HG03469 (cell line): Measurements from ENCODE around the gene PLEKHA7.

Experiments
- ATAC-seq: cut with Tn5 transposase; IDR thresholded peaks from one replicate; pipeline ENCODE4 v1.9.1; 2021; ENCODE audit warnings: mild to moderate bottlenecking, moderate library complexity, moderate number of reproducible peaks; ENCODE audit not compliant: unreplicated experiment

The PLEKHA7 gene

DNA sequence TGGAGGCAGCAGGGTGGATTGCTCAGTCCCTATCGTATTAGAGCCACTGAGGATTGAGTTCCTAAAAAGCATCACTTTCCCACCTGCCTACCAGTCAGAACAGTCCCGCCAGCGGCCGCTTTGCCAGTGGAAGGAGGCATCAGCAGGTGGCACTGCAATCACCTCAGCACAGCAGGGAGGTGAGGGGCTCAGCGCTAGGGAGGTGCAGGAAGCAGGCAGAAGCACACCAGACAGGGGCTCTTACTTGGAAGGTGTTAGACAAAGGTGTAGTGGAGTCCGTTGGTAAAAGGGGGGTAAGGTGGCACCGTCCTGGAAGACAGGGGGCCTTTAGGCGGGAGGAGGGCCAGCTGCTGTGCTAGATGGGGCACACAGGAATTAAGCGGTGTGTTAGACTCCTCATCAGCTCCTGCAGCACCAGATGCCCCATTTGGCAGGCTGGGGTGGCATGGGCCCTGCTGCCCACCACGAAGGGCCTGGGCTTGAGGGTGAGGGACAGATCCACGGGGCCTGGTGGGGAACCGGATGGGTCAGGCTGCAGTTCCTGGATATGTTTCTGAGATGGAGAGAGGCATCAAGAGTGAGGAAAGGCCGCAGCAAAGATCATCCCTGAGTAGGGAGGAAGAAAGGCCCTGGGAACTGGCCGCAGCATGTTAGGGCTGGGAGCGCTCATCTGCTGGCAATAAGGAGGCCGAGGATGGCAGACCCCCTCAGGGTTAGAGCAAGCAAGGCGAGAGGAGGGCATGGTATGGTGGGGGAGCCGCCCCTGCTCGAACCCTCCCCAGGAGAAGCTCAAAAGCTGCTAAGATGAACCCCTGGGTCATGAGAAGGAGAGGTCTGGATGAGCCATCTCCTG lies 233.3 kb downstream of the PLEKHA7 start:
- no peak for ATAC-seq

DNA sequence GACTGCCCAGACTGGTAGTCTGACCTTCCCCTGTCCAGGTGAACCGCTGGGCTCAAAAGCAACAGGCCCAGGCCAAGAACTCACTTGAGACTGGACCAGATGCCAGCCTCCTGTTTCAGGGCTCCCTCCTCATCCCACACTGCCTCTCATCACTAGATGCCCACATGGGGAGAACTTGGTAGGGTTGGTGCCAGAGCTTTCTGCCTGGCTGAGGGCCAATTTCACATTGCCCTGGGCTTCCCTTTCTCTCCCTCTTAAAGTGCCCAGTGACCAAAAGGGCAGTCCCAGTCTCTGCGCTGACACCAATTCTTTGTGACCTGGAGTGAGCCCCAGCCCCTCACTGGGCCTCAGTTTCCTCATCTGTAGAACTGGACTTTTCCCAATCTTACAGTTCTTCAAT lies 234.1 kb downstream of the PLEKHA7 start:
- no peak for ATAC-seq

DNA sequence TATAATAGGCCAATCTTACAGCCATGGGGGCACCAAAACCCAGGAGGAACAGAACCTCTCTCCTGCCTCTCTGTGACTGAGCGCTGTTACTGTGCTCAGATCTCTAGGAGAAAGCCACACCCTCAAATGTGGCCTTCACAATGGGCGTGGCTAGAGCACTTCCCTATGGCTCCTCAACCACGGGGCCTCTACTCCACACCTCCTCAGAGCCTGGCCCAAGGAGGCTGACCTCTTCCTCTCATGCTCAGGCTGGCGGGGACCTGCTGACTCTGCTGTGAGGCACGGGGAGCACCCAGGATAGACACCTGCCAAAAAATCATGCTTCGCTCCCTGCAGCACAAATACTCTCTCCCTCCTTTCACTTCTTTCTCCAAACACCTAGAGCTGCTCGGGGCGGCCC lies 234.8 kb downstream of the PLEKHA7 start:
- ATAC-seq, result no peak

DNA sequence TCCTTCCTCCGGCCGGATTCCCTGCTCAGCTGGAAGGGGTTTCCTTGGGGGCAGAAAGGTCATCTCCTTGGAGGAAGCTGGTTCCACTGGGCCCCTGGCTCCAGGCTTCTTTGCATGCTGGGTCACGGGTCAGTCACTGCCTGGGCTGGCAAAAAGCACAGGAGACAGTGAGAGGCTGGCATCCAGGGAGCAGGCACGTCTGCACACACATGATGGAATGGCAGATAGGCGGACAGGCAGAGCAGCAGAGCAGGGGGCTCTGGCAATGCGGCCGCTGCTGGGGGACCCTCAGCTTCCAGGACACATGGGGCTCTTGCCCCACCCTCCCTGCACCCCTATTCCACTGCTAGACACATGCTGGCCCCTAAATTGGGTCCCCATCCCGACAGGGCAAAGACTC lies 235.3 kb downstream of the PLEKHA7 start:
- ATAC-seq, result no peak

DNA sequence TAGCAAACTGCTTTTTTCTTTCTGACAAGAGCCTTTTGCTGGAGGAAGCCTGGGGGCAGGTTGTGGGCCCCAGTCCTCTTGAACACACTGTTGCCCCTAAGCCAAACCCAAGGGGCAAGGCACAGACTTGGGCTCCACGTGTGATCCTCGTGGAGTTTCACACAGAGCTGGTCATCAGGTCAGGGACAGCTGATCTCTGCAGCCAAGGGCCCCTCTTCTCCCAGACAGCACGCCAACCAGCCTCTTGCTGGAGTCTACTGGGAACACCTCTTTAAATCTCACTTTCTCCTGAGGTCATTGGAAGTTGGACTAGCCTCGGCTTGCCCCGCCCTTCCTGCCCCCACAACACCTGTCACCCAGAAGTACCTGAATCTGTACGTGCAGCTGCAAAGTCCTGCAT lies 235.9 kb downstream of the PLEKHA7 start:
- no peak for ATAC-seq

DNA sequence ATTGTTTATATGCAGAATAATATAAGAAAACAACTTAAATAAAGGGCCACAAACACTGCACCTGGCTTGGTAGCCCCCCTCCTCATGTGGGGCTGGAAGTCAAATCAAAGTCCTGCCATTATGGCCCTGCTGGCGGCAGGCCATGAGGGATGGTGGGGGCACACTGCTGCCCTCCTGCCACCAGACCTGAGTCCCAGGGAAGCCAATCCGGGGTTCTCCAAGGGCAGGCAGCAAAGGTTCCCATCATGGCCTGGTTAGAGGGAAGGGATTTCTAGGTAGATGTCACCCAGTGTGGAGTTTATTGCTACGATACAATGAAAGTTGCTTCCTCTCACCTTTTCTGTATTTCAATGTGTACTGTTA lies 236.6 kb downstream of the PLEKHA7 start:
- ATAC-seq, result no peak

DNA sequence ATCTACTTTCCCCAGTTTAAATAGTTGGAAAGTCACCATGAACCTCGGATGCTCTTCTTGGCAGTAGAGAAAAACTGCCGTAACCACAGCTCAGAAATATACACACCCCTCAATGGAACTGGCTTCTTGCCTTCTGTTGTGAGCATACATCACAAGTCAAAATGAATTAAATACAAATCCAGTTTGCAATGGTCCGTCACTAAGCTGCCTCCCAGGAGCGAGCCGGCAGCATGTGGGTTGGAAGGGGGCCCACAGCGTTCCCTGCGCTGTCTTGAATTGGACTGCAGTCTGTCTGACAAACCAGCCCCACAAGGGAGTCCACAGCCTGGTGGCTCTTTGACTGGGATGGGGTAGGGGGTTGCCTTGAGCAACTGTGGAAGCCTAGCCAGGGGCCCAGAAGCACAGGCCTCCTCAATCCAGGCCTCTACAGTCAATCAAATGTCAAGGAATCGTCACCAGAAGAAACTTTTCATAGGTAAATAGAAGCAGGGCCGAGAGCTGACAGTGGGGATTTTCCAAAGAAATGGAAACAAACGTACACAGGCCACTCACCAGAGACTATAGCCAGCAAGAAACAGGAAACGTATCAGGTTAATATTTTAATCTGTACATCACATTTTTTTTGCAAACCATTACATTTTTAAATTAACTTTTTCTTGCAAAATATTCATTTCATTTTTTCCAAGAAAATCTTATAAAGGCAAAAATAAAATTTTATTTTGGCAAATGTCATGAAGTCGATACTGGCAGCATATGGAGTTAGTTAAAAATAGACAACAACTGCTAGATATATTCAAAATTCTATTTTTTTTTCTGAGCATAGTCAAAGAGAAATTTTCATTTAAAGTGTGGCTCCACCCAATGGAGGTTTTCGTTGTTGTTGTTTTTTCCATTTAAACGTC lies 237.3 kb downstream of the PLEKHA7 start:
- ATAC-seq, result no peak

DNA sequence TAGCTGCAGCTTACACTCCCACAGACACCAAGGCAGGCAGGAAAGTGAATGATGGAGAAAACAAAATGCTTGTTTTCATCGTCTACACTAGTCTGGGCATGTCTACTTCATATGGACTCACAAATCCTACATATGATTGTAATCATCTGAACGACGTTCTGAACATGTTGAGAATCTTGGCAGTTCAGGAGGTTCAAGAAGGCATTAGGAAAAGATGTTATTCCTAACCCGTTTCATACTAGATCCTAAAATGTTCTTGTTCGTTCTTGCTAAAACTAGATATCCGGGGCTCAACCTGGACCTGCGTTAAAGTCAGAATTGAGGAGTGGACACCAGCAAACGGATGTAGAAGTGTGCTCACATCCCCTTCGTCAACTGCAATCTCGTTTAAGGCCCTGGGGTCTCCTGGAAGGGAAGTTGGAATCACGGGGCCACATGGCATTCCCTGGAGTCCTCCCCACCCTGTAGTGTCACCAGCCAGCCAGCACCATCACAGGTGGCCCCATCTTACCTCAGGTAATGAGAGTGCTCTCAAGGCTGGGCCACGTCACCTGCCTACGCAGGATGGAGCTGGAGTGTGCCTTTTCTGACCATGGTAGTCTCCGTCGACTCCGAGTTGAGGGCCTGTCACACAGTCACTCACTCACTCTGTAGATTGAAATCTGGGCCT lies 238.5 kb downstream of the PLEKHA7 start:
- ATAC-seq, result no peak

DNA sequence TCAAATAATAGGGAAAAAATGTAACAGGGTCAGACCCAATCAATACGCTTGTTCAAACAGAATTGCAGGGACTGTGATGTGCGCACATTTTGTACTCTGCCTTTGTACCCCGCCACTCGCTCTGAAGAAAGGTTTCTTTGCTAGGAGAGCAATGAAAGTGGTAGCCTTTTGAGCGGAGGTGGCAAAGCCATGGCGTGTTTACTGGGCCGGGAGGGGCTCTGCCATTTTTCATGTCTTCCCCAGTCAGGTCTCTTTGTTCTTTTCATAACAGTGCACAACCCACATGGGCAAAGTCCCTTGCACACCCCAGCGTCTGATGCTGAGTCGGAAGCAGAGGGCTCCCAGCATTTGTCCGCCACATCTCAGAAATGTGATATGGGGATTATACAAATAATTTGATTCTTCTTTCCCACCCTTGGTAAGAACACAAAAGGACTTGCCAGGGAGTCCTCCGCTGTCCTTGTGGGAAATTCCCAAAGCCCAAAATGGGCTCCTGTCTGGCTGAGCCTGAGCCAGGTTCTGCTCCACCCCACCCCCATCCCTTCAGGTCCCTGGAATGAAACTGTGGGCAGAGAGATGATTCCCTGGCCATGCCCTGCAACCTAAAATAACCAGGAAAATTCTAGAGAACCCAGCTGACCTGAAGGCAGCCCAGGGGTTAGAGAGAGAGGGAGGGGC lies 239.1 kb downstream of the PLEKHA7 start:
- no peak for ATAC-seq

DNA sequence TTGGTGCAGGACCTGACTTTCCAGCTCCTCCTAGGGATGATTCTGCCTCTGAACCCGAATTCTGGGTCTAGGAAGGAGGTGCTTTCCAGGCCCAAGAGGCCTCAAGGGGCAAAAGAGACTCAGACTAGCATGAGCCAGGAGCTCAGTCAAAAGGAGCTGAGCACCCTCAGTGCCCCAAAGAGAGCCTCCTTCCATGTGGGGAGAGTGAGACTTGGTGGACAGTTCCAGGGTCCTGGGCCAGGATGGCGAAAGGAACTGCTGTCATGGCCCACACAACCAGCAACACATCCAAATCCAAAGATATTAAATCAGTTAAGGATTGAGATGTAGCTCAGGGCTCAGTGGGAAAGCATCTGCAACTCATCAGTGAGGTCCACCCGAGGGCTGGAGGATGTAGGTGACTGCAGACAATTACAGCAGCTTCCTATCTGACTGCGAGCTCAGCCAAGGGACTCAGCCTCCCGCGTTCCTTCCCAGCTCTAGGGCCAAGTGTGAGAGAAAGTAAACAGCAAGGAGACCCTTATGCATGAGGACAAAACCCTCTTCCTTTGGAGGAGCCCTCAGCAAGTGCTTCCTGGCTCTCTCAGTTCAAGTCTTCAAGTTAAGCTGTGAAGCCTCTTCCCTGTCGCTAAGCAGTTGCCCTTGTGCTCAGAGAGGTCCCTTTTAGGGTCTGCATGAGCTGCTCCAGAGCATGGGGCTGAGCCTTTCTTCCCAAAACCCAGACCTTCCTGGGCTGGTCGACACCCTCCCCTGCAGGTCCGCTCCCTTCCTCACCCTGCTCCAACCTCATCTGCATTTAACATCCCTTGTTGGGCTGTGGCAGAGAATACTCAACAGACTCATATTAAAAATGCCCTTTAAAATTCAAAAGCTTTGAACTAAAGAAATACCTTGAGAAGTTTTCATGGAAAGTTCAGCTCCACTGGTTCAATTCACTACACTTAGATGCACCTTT lies 240.0 kb downstream of the PLEKHA7 start:
- ATAC-seq, result no peak

DNA sequence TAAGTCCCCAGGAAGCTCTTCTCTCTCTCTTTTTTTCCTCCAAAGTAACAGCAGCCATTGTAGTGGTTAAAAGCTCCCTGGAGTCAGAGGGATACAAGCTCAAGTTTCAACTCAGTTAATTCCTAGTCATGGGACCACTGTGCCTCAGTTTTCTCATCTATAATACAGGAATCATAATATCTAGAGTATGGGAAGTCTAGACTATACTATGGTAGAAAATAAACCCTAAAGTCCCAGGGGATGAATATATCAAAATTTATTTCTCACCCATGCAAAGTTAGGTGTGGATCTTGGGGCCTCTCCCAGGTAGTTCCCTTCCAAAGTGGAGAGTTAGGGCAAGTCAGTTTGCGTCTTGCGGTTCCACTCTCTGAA lies 242.1 kb downstream of the PLEKHA7 start:
- ATAC-seq, result no peak

DNA sequence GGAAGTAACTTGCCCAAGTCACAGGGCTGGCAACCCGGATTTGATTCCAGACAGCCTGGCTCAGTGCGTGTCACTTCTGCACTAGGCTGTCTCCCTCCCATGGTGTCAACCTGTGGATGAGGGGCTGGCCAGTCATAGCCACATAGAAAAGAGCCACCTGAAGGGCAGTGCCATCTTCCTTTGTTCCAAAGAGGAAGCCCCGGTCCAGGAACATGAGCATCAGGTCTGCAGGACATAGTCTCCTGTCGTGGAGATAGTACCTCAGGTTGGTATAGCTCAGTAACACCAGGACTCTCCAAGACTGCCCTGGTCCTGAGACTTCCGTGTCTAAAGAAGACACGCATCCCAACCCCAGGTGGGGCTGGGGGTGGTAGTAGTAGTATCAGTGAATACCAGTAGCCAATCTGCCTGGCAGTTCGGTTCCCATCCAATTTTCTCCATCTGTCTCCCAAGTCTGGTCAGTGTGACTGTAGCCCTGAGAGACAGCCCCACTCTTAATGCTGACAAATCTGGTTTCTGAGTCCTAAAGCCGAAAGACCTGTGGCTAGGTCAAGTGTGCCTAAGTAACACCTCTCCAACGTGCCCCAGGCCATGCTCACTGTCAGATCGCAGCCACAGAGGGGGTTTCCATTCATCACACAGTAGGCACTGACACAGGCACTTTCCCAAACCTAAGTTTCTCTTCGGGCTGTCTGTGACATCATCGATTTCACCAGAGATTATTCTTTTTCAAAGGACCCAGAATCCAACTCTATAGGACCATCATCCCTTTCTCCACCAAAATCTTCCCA lies 242.7 kb downstream of the PLEKHA7 start:
- ATAC-seq, result no peak

DNA sequence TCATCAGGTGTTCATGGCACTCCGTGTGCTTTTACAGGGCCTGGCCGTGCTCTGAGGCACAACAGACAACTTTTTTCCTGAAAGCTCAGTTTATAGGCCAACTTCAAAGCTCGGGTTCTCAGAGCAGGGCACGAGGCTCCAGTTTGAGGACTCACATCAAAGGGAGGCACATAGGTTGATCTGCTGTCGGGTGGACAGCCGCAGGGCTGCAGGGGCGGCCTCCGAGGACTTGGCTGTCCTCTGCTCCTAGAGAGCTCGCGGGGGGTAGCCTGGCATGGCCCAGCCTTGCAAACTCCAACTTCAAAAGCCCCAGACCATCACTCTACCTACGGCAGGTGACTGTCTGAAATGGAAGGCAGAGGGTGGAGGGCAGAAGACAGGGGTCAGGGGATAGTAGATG lies 244.2 kb downstream of the PLEKHA7 start:
- no peak for ATAC-seq

DNA sequence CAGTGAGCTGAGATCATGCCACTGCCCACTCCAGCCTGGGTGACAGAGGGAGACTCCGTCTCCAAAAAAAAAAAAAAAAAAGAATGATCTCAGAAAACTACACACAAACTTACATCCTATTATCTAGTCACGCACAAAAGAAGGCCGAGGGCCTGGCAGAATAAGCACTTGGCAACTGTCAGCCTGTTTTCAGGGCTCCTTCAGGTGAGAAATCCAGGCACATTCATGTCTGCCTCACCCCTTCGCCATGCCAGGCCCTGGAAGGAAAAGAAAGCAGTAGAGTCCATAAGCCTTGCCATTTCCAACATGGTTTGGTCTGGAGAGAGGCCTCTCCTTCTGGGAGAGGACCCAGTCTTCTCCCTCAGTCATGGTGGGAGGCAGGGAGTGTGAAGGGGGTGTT lies 244.8 kb downstream of the PLEKHA7 start:
- ATAC-seq, result no peak

DNA sequence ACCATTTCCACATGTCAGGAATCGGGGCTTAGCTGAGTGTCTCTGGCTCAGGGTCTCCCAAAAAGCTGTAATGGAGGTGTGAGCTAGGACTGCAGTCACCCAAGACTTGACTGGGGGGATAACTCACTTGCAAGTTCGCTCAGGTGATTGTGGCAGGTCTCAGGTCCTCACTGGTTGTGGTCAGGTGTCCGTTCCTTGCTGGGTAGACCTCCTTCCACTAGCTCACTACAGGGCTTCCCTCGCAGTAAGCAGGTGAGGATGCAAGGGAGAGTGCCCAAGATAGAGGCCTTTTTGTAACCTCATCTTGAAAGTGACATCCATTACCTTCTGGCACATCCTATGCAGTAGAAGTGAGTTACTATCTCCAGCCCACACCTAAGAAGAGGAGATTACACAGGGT lies 246.3 kb downstream of the PLEKHA7 start:
- no peak for ATAC-seq

DNA sequence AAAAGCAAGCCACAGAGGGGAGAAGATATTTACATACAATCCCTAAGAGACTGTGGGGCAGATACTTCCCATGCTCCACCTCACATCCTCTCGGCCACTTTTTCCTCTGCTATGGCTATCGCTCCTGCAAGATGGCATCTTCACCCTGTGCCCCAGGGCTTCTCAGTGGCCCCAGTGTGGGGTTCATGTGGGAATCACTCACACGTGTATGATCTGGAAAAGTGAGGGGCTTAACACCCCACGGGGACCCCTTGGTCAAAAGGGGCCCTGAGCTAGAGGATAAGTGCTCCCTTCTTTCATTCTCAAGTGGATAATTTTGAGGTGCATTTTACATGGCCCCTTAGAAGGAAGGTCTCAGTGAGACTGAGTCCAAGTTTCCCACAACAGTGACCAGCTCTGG lies 247.1 kb downstream of the PLEKHA7 start:
- no peak for ATAC-seq

DNA sequence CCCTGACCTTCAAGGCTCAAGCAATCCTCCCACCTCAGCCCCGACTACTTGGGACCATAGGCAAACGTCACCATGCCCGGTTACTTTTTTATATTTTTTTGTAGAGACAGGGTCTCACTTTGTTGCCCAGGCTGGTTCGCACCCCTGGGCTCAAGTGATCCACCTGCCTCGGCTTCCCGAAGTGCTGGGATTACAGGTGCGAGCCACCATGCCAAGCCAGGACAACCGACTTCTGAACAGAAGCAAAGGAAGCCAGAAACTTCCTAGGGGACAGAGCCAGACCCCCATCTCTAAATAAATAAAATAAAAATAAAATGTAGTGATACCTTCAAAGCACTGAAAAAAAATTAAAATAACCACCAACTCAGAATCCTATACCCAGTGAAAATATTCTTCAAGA lies 249.3 kb downstream of the PLEKHA7 start:
- no peak for ATAC-seq

DNA sequence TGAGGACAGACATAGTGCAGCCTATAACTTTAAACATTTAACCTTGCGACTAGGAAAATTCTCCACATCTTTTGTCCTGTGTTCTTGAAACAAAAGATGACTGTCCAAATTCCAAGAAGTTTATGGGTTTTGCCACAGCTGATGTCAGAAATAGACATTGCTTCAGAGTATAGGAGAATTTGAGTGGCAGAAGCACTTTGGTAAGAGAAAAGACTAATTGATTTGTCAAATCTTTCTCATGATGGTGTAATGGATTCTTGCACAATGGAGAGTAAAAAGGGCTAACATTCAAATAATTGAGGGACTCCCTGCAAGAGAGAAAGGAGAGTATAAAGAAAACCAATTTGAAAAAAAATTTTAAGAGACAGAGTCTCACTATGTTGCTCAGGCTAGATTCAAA lies 250.5 kb downstream of the PLEKHA7 start:
- ATAC-seq, result no peak

DNA sequence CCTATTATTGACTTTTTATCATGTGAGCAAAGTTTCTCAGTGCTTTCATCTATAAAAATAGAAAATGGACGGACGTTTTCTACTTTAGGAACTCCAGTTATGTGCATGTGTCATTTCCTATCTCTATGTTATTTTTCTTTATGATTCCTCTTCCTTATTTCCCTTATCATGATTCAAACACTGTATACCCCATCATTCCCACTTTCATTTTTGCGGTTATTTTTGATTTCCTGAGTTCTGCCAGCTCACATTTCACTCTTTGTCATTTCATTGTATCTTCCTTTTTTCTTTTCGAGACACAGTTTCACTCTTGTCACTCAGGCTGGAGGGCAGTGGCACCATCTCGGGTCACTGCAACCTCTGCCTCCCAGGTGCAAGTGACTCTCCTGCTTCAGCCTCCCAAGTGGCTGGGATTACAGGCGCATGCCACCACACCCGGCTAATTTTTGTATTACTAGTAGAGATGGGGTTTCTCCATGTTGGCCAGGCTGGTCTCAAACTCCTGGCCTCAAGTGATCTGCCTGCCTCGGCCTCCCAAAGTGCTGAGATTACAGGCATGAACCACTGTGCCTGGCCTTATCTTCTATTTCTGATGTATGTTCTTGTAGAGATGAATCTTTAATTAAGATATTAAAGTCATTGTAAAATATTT lies 254.2 kb downstream of the PLEKHA7 start:
- ATAC-seq, result no peak
